Jurkat, Clone E6-1 (cell line): ENCODE results near the gene ARSJ.
"Not testable (repeated sequence)": the region's sequence is repeated elsewhere in the genome, so short reads cannot be mapped to it uniquely, and the experiment has no call there.

Experiments used
- DNase-seq: peaks from one replicate; pipeline ENCODE4 v3.0.0-alpha.2; 2011; ENCODE audit warnings: low read depth, low spot score
- H3K4me3 ChIP-seq: 2 replicates; pipeline ENCODE4 v1.5.1; 2011; ENCODE audit warnings: mild to moderate bottlenecking, low read length, control low read depth, moderate library complexity

ARSJ gene

GRCh38 chr4:113962719-113963265 is 16.7 kb downstream of the ARSJ start:
- no peak overlapping the region for H3K4me3 ChIP-seq
- no peak for DNase-seq

GRCh38 chr4:113962016-113962347 is 17.5 kb downstream of the ARSJ start:
- H3K4me3 ChIP-seq: no peak overlapping the region
- no peak for DNase-seq

- DNase-seq: no peak
- H3K4me3 ChIP-seq: no peak overlapping the region
Measured at GRCh38 chr4:113960684-113961321, 18.6 kb downstream of the ARSJ start.

- H3K4me3 ChIP-seq: no peak overlapping the region
- no peak for DNase-seq
Measured at GRCh38 chr4:113959539-113959937, 19.9 kb downstream of the ARSJ start.

- no peak for DNase-seq
- H3K4me3 ChIP-seq: no peak overlapping the region
Measured at GRCh38 chr4:113958766-113959538, 20.5 kb downstream of the ARSJ start.

GRCh38 chr4:113957956-113958355 is 21.5 kb downstream of the ARSJ start:
- H3K4me3 ChIP-seq: no peak overlapping the region
- no peak for DNase-seq

- H3K4me3 ChIP-seq: no peak overlapping the region
- DNase-seq: no peak
Measured at GRCh38 chr4:113955948-113956347, 23.5 kb downstream of the ARSJ start.

- DNase-seq: no peak
- H3K4me3 ChIP-seq: no peak overlapping the region
Measured at GRCh38 chr4:113955411-113955810, 24.0 kb downstream of the ARSJ start.

GRCh38 chr4:113953888-113954287 is 25.6 kb downstream of the ARSJ start:
- DNase-seq: no peak
- no peak overlapping the region for H3K4me3 ChIP-seq

GRCh38 chr4:113952452-113953029 is 26.9 kb downstream of the ARSJ start:
- peak; percentile 26 for DNase-seq
- no peak overlapping the region for H3K4me3 ChIP-seq

GRCh38 chr4:113951263-113951662 is 28.2 kb downstream of the ARSJ start:
- no peak overlapping the region for H3K4me3 ChIP-seq
- no peak for DNase-seq

GRCh38 chr4:113950207-113950606 is 29.2 kb downstream of the ARSJ start:
- no peak overlapping the region for H3K4me3 ChIP-seq
- no peak for DNase-seq

- no peak overlapping the region for H3K4me3 ChIP-seq
- DNase-seq: no peak
Measured at GRCh38 chr4:113947484-113947883, 32.0 kb downstream of the ARSJ start.

- DNase-seq: no peak
- H3K4me3 ChIP-seq: no peak overlapping the region
Measured at GRCh38 chr4:113945906-113946305, 33.5 kb downstream of the ARSJ start.

- H3K4me3 ChIP-seq: no peak overlapping the region
- DNase-seq: peak; percentile 19
Measured at GRCh38 chr4:113943863-113944262, 35.6 kb downstream of the ARSJ start.

GRCh38 chr4:113943085-113943484 is 36.4 kb downstream of the ARSJ start:
- DNase-seq: no peak
- no peak overlapping the region for H3K4me3 ChIP-seq

GRCh38 chr4:113941836-113942235 is 37.6 kb downstream of the ARSJ start:
- no peak for DNase-seq

GRCh38 chr4:113940103-113940502 is 39.3 kb downstream of the ARSJ start:
- H3K4me3 ChIP-seq, DNase-seq: not testable (repeated sequence)

More at GRCh38 chr4:113941836-113942235, 37.6 kb downstream of the ARSJ start:
- no peak overlapping the region for H3K4me3 ChIP-seq

GRCh38 chr4:113935190-113935589 is 44.3 kb downstream of the ARSJ start:
- DNase-seq: no peak
- H3K4me3 ChIP-seq: no peak overlapping the region

- not testable (repeated sequence) for DNase-seq, H3K4me3 ChIP-seq
Measured at GRCh38 chr4:113924706-113925105, 54.7 kb downstream of the ARSJ start.
